Left cardiac atrium (tissue), 4 donors: ENCODE data around the gene GUCY2D. TPM values are rescaled to one million over a fixed set of nuclear protein-coding genes. Genes with fewer than 3 reads are reported as not detected.
"Not testable (repeated sequence)": the region's sequence is repeated elsewhere in the genome, so short reads cannot be mapped to it uniquely, and the experiment has no call there.

ENCODE experiments used
- ATAC-seq, 2 donors: fragments of 200-7000 bp; cut with Tn5 transposase; one replicate each; pipeline ENCODE4 v1.9.1; 2020; ENCODE audit warnings: mild to moderate bottlenecking in 2 of 2, moderate library complexity in 2 of 2
- DNase-seq: peaks from one replicate; pipeline ENCODE4 v3.0.0-alpha.2; 2020
- intact Hi-C, 2 donors: fragments of 100-400 bp; cut with DNase I; formaldehyde crosslinking; loops; one replicate each; pipeline versions ENCODE4 v1.14.1 to v1.15.1; 2022 to 2023
- total RNA-seq, 2 donors: library from RNA; stranded (reverse); fragmentation: NEBNext Ultra II Directional; extraction: Animal tissue kit (Norgen Biotek cat#: 25700); gene quantifications; one replicate each; pipeline ENCODE4 v1.2.1, GENCODE V29; 2021
- donor health status: DM: no; HTN: yes; CAD: no.
- donor health status: DM: no; HTN: yes; CAD: no; lungs with severe emphysema.
- donor health status: DM: yes; HTN: yes; CAD: no.
- donor health status: Dilated cardiomyopathy.

GUCY2D gene
- total RNA-seq, 2 donors from 2014 or later = 0.10 to 0.38 TPM

DNA sequence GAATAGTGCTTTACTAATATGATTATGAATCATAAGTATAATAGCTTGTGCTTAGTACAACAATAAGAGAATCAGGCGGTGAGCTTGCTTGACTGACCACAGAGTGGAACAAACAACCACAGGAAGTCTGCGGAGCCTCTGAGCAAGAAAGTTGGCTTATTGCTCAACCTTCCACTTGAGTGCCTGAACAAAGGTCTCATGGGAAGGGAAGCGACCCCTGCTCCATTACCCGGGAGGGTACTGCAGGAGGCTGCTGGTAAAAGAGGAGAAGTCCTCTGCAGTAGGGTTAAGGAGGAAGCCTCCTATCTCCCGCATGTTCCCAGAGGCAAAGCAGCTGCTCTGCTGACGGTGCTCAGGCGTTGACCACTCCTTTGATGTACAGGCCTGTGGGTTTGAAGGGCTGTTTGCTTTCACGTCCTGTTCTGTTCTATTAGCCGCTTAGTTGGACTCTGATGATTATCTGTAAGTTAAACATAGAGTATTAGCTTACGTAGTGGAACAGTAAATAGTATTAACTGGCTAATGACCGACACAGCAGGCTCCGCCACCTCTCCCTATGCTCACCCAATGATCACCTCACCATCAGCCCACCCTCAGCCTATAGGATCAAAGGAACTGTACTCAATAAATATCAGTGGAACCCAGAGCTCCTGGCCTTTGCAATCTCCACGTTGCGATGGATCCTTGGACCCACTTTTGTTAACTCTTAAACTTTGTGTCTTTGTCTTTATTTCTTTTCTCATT is 54.0 kb downstream of the GUCY2D start:
- ATAC-seq = peak; percentile 58 to 61
- intact Hi-C loops = loop anchor here (5.0 to 10.0 kb wide), 3 partner anchors 62 to 232 kb away; no protein-coding TSS in a partner anchor
- DNase-seq = no peak

DNA sequence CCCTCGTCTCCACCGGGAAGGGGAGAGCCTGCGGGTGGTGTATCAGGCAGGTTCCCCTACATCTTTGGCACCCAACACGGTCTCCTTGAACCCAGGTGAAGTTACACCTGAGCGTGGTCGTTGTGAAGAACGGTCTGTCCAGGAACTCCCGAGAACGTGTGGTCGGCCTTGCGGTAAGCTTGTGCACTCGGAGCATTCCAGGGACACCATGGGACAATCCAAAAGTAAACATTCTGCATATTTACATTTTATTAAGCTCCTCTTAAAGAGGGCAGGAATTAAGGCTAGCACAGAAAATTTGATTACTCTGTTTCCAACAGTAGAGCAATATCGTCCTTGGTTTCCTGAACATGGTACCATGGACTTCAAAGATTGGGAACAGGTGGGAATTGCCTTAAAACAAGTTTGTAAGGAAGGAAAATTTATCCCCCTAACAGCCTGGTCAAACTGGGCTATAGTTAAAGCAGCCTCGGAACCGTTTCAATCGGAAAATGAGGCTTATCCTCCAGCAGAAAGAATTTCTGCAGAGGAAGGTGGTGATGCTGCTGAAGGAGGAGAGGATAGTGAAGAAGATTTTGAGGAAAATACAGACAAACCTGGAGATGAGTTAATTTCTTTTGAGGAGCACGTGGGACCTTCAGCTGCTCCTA is 54.7 kb downstream of the GUCY2D start:
- intact Hi-C loops = loop anchor here (5.0 to 10.0 kb wide), 3 partner anchors 62 to 232 kb away; no protein-coding TSS in a partner anchor
- DNase-seq (no peak), ATAC-seq (no peak)

DNA sequence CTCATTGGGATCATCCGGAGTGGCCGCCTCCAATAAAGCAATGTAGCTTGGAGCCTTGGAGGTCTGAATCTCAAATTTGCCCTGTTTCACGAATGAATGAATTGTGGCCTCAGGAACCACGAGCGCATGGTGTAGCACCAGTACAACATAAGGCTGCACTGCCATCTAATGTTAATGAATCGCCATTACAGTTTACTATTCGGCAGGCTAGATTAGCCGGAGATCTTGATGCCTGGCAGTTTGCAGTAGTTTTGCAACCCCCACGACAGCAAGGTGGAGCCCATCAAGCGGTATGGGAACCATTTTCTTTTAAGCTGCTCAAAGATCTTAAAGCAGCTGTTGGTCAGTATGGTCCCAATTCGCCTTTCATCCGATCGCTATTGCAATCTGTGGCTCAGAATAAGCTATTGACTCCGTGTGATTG is 55.3 kb downstream of the GUCY2D start:
- ATAC-seq (peak; percentile 81 to 85), DNase-seq (no peak)
- intact Hi-C loops = loop anchor here (5.0 to 10.0 kb wide), 3 partner anchors 63 to 233 kb away; no protein-coding TSS in a partner anchor

DNA sequence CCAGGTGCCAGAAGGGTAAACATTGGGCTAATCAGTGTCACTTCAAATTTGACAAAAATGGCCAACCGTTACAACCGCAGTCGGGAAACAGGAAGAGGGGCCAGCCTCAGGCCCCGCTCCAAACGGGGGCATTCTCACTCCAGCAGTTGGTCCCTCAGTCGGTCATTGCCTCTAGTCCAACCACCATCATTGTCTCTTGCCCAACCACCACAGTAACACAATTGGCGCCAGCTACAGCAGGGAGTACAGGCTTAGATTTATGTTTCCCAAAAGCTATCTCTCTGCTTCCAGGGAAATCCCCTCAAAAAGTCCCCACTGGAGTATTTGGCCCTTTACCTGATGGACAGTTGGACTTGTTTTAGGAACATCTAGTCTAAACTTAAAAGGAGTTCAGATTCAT is 56.7 kb downstream of the GUCY2D start:
- intact Hi-C loops = loop anchor here (5.0 to 10.0 kb wide), 3 partner anchors 64 to 234 kb away; no protein-coding TSS in a partner anchor
- DNase-seq = no peak

DNA sequence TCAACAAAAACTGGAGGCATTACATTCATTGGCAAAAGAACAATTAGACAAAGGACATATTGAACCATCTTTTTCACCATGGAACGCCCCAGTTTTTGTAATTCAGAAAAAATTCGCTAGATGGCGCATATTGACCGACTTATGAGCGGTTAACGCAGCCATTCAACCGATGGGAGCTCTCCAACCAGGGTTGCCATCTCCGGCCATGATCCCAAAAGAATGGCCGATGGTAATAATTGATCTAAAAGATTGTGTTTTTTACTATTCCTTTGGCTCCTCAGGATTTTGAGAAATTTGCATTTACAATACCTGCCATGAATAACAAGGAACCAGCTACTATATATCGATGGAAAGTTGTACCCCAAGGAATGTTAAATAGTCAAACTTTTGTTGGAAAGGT is 57.9 kb downstream of the GUCY2D start:
- intact Hi-C loops = no loop called here
- ATAC-seq (peak; percentile 39 to 62), DNase-seq (peak; percentile 52)

More for the DNA sequence above, 56.7 kb downstream of the GUCY2D start:
- no peak for ATAC-seq

DNA sequence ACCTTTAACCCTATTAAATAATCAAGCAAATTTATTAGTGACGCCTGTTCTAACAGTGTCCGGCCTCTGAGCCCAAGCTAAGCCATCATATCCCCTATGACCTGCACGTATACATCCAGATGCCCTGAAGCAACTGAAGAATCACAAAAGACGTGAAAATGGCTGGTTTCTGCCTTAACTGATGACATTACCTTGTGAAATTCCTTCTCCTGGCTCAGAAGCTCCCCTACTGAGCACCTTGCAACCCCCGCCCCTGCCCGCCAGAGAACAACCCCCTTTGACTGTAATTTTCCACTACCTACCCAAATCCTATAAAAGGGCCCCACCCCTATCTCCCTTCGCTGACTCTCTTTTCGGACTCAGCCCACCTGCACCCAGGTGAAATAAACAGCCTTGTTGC is 59.4 kb downstream of the GUCY2D start:
- ATAC-seq, DNase-seq, intact Hi-C loops: not testable (repeated sequence)

DNA sequence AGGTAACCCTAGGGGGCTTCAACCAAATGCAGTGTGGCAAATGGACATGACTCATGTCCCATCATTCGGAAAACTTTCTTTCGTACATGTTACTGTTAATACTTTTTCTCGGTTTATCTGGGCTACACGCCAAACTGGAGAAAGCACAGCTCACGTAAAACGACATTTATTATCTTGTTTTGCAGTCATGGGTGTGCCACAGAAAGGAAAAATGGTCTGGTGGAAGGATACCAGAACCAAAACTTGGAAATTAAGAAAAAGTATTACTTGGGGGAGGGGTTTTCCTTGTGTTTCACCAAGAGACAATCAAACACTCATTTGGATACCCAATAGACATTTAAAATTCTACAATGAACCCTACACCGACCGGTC is 60.0 kb downstream of the GUCY2D start:
- intact Hi-C loops = no loop called here
- DNase-seq (no peak), ATAC-seq (no peak)

DNA sequence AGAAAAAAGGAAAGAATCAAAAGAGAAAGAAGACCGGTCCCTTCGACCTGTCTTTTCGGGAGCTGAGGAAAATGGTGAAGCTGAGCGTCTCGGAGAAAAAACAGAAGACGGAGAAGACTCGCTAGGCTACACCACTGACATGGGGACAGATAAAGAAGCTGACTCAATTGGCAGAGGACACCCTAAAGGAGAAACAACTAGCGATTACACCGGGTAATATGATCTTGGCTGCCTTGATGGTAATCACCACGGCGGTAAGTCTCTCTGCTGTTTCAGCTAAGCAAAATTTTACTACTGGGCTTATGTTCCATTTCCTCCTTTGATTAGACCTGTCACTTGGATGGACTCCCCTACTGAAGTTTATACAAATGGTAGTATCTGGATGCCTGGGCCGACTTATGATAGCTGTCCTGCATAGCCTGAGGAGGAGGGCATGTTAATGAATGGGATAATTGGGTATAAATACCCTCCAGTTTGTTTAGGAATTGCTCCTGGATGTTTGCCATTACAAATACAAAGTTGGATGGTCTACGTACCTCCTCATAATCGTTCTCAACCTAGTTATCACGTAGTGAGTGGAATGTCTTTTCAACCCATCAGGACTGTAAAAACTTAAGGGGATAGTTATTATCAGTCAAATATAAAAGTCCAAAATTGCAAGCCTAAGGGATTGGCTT is 60.5 kb downstream of the GUCY2D start:
- ATAC-seq (no peak), DNase-seq (no peak)
- intact Hi-C loops = no loop called here

DNA sequence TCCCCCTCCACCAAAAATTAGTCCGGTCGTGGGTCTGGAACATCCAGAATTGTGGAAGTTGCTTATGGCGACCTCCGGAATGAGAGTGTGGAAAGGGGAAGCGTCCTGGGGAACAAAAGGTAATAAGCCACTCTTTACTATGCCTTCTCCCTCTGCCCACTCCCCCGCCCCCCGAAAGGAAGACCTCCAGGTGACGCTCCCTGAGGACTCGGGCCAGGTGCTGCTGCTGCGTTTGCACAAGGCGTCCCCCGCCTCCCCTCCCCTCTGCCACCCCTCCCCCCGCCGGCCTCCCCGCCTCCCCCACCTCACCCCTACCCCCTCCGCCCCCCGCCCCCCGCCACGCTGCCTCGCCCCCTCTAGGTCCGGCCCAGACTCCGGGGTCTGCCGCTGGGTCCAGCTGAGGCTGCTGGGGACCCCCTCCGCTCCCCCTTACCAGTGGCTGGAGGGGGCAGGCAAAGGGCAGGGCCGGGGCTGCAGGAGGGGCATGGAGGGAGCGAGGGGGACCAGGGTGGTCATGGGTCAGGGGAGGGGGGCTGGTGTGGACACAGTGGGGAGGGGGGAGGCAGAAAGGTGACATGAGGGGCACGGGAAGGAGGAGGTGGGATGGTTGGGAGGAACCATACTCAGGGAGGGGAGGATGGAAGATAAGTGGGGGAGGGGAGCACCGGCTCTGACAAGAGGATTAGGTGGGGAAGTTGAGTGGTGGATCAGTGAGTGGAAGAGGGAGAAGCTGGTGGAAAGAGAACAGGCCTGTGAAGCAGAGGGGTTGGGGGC is 61.5 kb downstream of the GUCY2D start:
- ATAC-seq = no peak
- no peak for DNase-seq
- intact Hi-C loops = no loop called here

DNA sequence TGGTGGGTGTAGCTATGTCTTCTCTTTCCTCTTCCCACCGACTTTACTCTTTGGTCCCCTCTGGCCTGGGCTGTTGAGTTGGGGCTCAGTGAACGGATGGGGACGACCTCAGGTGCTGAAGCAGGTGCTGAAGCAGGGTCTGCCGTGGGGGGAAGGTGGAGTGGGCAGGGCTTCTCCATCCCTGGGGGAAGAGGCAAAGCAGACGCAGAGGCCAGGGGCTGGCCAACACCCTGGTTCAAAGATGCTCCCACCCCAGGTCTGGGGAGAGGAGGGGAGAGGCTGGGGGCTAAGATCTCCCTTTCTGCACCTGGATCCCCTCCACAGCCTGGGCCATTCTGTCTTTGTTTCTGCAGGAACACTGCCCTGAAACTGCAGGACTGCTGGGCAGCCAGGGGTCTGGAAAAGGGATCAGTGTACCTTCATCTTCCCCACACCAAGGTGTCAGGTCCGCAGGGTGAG is 62.2 kb downstream of the GUCY2D start:
- DNase-seq (no peak), ATAC-seq (no peak)
- intact Hi-C loops = no loop called here

DNA sequence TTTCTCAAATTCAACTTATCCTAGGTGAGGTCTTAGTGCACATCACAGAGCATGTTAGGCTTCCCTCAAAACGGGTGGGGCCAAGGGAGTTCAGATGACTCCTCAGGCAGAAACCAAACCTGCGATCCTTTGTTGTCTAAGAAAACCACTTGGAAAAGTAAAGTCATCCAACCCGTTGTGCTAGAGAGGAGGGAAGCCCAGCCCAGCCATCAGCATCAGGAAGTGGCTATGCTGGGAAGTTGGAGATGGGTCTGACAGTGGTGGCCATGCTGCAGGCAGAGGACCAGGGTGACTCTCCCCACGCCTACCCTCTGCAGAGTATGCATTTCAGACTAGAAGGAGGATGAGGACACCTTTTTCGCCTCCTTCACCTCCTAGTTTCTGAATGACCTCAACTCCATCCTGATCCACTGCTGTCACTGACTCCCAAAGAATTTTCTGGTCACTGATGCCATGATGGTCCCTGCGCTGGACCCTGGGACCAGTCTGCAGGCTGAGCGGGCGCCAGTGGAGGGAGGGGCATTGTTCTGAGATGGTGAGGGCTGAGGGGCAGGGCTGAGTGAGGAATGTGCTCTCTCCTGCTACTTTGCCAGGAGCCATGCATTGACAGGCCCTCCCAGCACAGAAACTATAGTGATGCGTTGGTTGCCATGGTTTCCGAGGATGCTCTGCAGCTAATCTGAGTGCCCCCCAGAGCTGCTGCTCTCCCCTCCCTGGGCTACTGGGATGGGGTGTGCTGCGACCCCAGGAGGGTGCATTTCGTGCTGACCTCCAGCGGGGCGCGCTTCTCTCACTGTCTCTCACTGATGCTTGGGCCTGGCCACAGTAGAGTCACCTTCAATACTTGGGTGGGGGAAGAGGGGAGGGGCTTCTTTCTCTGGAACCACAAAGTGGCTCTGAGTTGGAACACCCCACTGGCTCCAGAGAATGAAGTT is 64.7 kb downstream of the GUCY2D start:
- DNase-seq = no peak
- intact Hi-C loops = no loop called here

DNA sequence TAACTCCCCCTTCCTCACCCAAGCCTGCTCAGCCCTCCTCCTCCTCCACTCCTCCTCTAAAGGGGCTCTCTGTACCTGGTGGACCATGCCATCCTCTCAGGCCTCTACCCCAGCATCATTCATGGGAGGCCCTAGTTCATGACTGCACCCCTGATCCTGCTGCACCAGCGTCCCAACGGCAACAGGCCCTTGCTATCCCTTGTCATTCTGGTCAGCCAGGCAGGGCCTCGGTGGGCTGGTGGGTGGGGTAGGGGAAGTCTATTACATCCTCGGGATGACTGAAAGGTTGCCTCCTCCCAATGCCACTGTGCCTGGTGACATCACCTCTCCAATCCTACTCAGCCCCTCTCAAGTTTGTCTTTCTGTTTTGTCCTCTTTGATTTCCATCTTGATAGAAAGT is 65.4 kb downstream of the GUCY2D start:
- intact Hi-C loops = no loop called here
- ATAC-seq (no peak), DNase-seq (no peak)

More for the DNA sequence above, 64.7 kb downstream of the GUCY2D start:
- no peak for ATAC-seq

DNA sequence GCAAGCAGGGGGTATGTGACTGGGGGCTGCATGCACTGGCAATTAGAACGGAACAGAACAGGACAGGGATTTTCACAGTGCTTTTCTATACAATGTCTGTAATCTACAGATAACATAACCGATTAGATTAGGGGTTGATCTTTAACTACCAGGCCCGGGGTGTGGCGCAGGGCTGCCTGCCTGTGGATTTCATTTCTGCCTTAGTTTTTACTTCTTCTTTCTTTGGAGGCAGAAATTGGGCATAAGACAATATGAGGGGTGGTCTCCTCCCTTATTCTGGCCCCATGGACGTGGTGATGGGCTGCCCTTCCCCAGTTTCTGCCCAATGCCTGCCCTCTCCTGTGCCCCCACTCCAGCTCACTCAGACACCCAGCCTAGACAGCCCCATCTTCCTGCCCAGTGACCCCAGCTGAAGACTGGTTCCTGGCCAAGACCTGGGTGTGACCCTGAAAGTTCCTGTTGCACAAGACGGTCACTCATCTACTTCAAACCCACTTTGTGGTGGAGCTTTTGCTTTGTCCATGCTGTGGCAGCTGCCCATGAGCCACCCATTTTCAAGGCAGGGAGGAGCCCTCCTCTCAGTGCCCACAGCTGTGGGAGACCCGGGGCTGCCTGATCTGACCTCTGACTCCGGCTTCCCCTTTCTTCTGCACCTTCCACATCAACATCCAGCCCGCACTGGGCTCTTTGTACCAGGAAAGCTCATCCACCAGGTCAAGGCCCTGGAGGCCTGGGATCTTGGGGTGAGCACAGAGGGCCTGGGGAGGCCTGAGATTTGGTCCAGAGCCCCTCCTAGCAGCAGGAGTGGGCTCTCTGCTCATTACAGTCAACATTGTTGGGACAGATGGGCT is 66.5 kb downstream of the GUCY2D start:
- peak in 1 of 2 donors; percentile 53 for ATAC-seq
- peak; percentile 55 for DNase-seq

DNA sequence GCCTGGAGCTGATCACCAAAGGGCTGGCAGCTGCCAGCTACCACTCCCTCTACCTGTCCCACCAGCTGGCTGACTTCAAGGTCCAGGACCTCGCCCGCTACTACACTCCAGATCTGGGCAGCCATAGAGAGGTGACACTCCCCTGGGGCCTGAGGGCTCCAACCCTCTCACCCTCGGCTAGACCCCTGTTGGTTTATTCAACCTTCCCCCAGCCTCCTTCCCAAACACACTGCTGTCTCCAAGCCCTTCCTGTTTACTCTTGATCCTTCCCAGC is 67.1 kb downstream of the GUCY2D start:
- intact Hi-C loops = no loop called here
- no peak for ATAC-seq
- no peak for DNase-seq

More for the DNA sequence above, 66.5 kb downstream of the GUCY2D start:
- intact Hi-C loops = no loop called here
